Karpas-422 (cell line): ENCODE measurements around the gene EDIL3. TPM values are rescaled to one million over a fixed set of nuclear protein-coding genes. Genes with fewer than 3 reads are reported as not detected.

Source experiments
- DNase-seq: peaks from one replicate; pipeline ENCODE4 v3.0.0-alpha.2; 2015
- H2AFZ ChIP-seq: fragments of 200-600 bp; sonication (generic); 2 replicates; pipeline ENCODE4 v1.6.1; 2014; ENCODE audit warnings: antibody characterized with exemption, low read length, mixed read lengths
- H3K27ac ChIP-seq: fragments of 200-600 bp; sonication (generic); 2 replicates; pipeline ENCODE4 v1.5.1; 2014; ENCODE audit warnings: mild to moderate bottlenecking, low read length, moderate library complexity
- H3K27me3 ChIP-seq: fragments of 200-600 bp; sonication (generic); 2 replicates; pipeline ENCODE4 v1.6.1; 2014; ENCODE audit warnings: low read length, mixed read lengths
- H3K36me3 ChIP-seq: fragments of 200-600 bp; sonication (generic); 2 replicates; pipeline ENCODE4 v1.6.1; 2014; ENCODE audit warnings: low read length, mixed read lengths; ENCODE audit not compliant: insufficient read depth
- H3K4me1 ChIP-seq: fragments of 200-600 bp; sonication (generic); 2 replicates; pipeline ENCODE4 v1.6.1; 2014; ENCODE audit warnings: mild to moderate bottlenecking, low read length, mixed read lengths
- H3K4me2 ChIP-seq: fragments of 200-600 bp; sonication (generic); 2 replicates; pipeline ENCODE4 v1.6.1; 2014; ENCODE audit warnings: low read length, low read depth, mild to moderate bottlenecking; ENCODE audit not compliant: poor library complexity, severe bottlenecking
- H3K4me3 ChIP-seq: fragments of 200-600 bp; sonication (generic); 2 replicates; pipeline ENCODE4 v1.5.1; 2014; ENCODE audit warnings: mild to moderate bottlenecking, antibody characterized with exemption, low read length, mixed read lengths
- H3K79me2 ChIP-seq: fragments of 200-600 bp; sonication (generic); 2 replicates; pipeline ENCODE4 v1.6.1; 2014; ENCODE audit warnings: mild to moderate bottlenecking, low read length, mixed read lengths
- H3K9ac ChIP-seq: fragments of 200-600 bp; sonication (generic); 2 replicates; pipeline ENCODE4 v1.6.0; 2014; ENCODE audit warnings: low read length
- H3K9me2 ChIP-seq: fragments of 200-600 bp; sonication (generic), shearing (Covaris generic); replicated peaks from 2 replicates; pipeline ENCODE4 v1.6.0; 2014; ENCODE audit warnings: mild to moderate bottlenecking, low read length, moderate library complexity; ENCODE audit not compliant: insufficient read depth
- H3K9me3 ChIP-seq: fragments of 300-700, 200-600 bp; sonication (generic); 2 replicates; pipeline ENCODE4 v1.6.1; 2014; ENCODE audit warnings: low read length, mixed read lengths
- H4K20me1 ChIP-seq: fragments of 200-600 bp; sonication (generic); 2 replicates; pipeline ENCODE4 v1.6.1; 2014; ENCODE audit warnings: mild to moderate bottlenecking, antibody characterized with exemption, low read length, low read depth; ENCODE audit not compliant: insufficient read depth
- total RNA-seq: library from RNA; depleted of rRNA; stranded (reverse); fragments of >200 nt; shearing (Covaris generic); gene quantifications from 2 replicates; pipeline ENCODE4 v1.2.3, GENCODE V29; 2014; ENCODE audit warnings: low replicate concordance

Gene EDIL3
- total RNA-seq, 1 experiment from 2014 or later: not detected

DNA sequence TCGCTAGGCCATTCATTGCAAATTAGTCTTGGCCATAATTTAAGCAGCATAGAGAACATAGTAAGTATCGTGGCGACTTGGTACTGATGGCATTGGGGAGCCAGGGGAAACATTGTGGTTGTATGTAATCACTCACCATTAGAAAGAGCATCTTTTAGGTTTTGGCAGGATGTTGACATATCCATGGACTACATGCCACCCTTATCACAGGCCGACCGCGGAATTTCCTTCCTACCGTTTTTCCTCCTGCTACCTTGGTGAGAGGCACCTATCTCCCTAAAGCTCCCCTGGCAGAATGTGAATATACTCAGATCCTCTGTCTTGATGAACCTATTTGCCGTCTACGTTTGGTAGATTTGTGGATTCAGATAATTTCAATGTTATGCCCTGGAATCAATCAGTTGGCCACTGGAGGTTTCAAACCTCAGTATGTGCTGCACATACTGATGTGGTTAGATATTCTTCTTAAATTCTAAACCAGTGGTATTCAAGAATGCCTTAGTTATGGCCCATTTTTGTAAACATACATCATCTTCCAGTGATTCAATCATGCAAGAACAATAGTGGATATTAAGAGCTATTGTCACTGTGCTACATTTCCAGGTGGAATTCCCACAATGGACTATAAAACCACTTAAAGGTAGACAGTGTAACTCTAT lies 393.0 kb downstream of the EDIL3 start:
- no peak overlapping the region for H3K4me2 ChIP-seq
- H3K27me3 ChIP-seq: no peaks in the 10 kb centered on the region
- no peak for DNase-seq
- peaks cover 27% of the 10 kb centered on the region for H3K9me3 ChIP-seq
- no peaks in the 10 kb centered on the region for H3K36me3 ChIP-seq
- H3K4me3 ChIP-seq: no peak overlapping the region
- no peaks in the 10 kb centered on the region for H3K4me1 ChIP-seq
- H3K27ac ChIP-seq: no peak overlapping the region
- no peaks in the 10 kb centered on the region for H3K9me2 ChIP-seq
- H2AFZ ChIP-seq: no peak overlapping the region
- no peaks in the 10 kb centered on the region for H4K20me1 ChIP-seq
- H3K79me2 ChIP-seq: no peaks in the 10 kb centered on the region
- no peak overlapping the region for H3K9ac ChIP-seq

DNA sequence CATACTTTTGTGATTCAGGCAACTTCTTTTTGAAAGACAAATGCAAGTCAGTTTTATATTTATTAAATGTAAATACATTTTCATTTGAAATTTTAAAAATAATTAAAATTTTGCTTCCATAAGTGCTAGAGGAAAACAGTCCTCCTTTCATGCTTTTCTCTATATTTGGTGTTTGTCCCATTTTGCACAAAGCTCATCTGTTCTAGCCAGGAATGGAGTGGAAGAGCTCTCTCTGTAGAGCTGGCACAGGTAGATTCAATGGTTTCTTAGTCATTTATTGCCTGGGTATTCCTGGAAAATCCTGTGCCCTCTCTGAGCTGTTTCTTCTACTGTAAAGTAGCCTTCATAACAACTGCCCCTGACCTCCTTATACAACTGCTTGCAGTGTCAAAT lies 396.4 kb downstream of the EDIL3 start:
- no peak for DNase-seq
- Histone ChIP-seq H3K27ac (no peak overlapping the region), H3K4me2 (no peak overlapping the region), H2AFZ (no peak overlapping the region), H3K79me2 (no peaks in the 10 kb centered on the region), H3K9me3 (peaks cover 22% of the 10 kb centered on the region), H3K27me3 (no peaks in the 10 kb centered on the region), H3K4me1 (no peaks in the 10 kb centered on the region), H3K9ac (no peak overlapping the region), H3K4me3 (no peak overlapping the region), H4K20me1 (no peaks in the 10 kb centered on the region), H3K36me3 (no peaks in the 10 kb centered on the region), H3K9me2 (0 out of 2 replicates have a peak, but pooled peaks cover 3% of the 10 kb centered on the region)

DNA sequence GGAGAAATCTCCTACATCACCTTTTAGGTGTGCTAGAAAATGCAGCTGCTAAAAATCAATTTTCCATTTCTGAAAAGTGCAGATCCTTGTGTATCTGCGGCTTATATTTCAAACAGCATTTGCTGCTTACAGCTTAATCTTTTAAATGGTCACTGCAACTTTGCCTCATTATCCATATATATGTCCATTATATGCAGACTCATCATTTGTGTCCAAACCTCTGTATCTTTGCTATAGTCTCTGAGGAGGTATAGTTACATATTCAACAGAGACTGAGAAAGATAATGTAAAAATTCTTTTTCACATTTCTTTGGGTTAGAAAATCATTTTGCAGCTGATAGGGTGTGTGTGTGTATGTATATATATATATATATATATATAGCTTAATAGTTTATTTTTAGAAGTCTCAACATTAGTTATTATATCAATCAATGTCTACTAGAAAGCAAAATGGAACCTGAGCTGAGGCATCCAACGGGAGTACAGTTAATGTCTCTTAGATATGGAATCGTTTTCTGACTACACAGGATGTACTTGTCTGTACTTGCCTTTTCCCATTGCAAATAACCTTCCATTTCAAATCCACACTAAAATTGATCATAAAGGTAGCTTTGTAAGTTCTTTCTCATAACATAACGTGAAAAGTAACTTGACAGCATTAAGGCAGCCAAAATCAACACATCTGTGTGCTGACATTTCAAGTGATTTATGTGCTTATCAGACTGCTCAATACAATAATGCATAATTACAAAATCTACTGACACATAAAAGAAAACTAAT lies 397.0 kb downstream of the EDIL3 start:
- H2AFZ ChIP-seq: no peak overlapping the region
- no peak overlapping the region for H3K4me2 ChIP-seq
- no peak for DNase-seq
- H3K4me1 ChIP-seq: no peaks in the 10 kb centered on the region
- H3K79me2 ChIP-seq: no peaks in the 10 kb centered on the region
- peaks cover 25% of the 10 kb centered on the region for H3K9me3 ChIP-seq
- H4K20me1 ChIP-seq: no peaks in the 10 kb centered on the region
- no peak overlapping the region for H3K4me3 ChIP-seq
- H3K9ac ChIP-seq: no peak overlapping the region
- H3K27ac ChIP-seq: no peak overlapping the region
- H3K9me2 ChIP-seq: 0 out of 2 replicates have a peak, but pooled peaks cover 3% of the 10 kb centered on the region
- H3K36me3 ChIP-seq: no peaks in the 10 kb centered on the region
- H3K27me3 ChIP-seq: no peaks in the 10 kb centered on the region

DNA sequence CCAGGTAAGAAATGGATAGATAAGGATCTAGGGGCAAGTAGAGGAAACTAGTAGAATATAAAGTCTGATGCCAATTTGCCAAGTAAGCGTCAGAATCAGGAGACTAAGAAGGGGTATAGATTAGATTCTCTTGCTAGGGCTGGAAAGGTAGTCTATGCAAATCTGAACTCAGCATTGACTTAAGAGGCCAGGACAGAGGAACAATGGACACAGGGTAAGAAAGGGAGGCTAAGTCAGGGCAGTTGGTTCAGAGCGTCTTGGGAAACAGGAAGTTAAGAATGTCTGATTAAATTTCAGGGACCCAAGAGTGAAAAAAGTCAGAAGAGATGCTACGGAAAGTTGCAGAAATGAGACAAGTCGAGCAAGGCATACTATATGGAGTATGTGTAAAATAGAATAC lies 400.8 kb downstream of the EDIL3 start:
- Histone ChIP-seq H3K79me2 (no peaks in the 10 kb centered on the region), H3K4me3 (no peak overlapping the region), H3K27ac (no peak overlapping the region)

DNA sequence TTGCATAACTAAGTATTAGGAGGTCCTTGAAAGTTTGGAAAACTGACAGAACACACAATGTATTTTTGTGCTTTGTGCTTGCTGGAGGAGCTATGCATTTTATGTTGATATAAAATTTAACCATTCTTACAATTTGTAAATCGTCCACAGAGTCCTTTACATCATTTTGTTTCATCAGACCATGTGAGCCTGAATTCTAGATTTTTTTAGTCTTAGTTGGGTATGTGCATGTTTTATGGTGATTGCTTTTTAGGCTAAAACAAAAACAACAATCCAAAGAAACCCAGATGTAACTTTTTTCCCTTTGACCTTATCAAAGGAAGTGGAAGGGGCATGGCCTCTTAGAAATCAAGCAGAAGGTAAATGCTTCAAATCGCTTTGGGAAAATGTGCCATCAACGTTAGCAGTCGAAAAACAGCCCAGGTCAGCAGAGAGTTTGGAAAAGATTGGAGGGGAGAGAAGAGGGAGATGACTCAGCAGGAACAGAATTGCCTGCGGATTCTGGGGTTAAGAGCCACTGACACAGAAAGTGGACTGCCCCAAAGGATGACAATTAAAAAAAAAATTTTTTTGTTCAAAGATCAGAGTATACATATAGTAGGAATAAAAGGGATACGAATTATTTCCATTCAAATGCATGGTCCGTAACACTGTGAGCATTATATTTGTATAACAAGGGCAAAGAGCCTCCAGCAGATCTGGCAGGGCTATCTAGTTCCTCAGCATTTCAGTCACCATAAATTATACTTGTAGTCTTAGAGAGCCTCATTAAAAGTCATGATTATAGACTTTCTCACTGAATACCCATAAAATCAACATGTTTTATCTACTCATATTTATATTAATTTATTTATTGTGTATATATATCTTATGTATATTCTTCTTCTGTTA lies 410.5 kb downstream of the EDIL3 start:
- Histone ChIP-seq H3K4me3 (no peak overlapping the region), H3K27me3 (no peaks in the 10 kb centered on the region), H2AFZ (no peak overlapping the region), H3K4me2 (no peak overlapping the region), H3K9me2 (no peaks in the 10 kb centered on the region), H3K79me2 (no peaks in the 10 kb centered on the region), H3K9ac (no peak overlapping the region), H3K36me3 (no peaks in the 10 kb centered on the region), H4K20me1 (no peaks in the 10 kb centered on the region), H3K4me1 (no peaks in the 10 kb centered on the region), H3K9me3 (peaks cover 21% of the 10 kb centered on the region; the same call in 1 of the 2 replicates), H3K27ac (no peak overlapping the region)
- no peak for DNase-seq

More for the DNA sequence above, 400.8 kb downstream of the EDIL3 start:
- Histone ChIP-seq H3K4me2 (no peak overlapping the region), H3K9ac (no peak overlapping the region), H2AFZ (no peak overlapping the region), H3K36me3 (no peaks in the 10 kb centered on the region), H3K4me1 (no peaks in the 10 kb centered on the region), H3K9me2 (0 out of 2 replicates have a peak, but pooled peaks cover 3% of the 10 kb centered on the region), H4K20me1 (no peaks in the 10 kb centered on the region), H3K27me3 (no peaks in the 10 kb centered on the region), H3K9me3 (peaks cover 8% of the 10 kb centered on the region; the same call in 1 of the 2 replicates)
- no peak for DNase-seq

DNA sequence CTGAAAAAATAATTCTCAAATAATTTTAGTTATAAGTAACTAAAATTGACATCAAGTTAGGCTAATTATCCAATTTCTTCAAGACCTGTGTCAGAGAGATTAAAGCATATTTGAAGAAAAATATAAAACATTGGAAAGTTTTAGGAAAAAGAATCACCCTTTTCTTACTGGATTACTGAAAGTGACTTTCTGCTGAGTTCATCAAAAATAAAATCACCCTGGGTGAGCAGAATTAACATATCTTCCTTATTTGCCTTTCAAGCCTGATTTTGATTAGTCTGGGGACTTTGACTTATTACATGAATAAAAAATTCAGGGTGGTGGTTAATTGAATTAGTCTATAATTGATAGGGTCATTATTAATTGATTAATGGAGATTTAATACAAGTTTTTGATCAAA lies 411.8 kb downstream of the EDIL3 start:
- no peaks in the 10 kb centered on the region for H3K36me3 ChIP-seq
- no peak overlapping the region for H3K4me2 ChIP-seq
- H3K9ac ChIP-seq: no peak overlapping the region
- no peaks in the 10 kb centered on the region for H3K4me1 ChIP-seq
- no peaks in the 10 kb centered on the region for H3K9me2 ChIP-seq
- peaks cover 21% of the 10 kb centered on the region; the same call in 1 of the 2 replicates for H3K9me3 ChIP-seq
- H2AFZ ChIP-seq: no peak overlapping the region
- H3K27me3 ChIP-seq: no peaks in the 10 kb centered on the region
- DNase-seq: no peak
- no peaks in the 10 kb centered on the region for H3K79me2 ChIP-seq
- no peaks in the 10 kb centered on the region for H4K20me1 ChIP-seq
- no peak overlapping the region for H3K4me3 ChIP-seq
- no peak overlapping the region for H3K27ac ChIP-seq

DNA sequence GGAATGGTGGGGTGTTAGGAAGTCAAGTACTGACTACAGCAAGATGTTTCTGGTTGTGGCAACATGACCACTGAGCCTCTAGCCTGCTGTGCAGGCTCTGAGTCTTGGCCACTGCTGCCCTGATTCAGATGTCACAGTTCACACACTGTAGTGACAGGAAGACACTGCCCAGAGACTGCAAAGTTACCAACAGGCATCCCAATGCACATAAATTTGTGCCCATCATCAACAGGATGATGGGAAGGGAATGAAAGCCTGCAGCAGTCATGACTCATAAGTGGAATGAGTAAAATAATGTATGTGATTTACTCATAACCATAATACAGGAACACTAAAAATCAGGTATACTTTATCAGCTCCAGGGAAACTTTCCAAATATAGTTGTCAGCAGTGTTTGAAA lies 412.4 kb downstream of the EDIL3 start:
- H3K9me3 ChIP-seq: peaks cover 21% of the 10 kb centered on the region; the same call in 1 of the 2 replicates
- no peak overlapping the region for H3K4me2 ChIP-seq
- no peak overlapping the region for H3K9ac ChIP-seq
- H3K79me2 ChIP-seq: no peaks in the 10 kb centered on the region
- no peaks in the 10 kb centered on the region for H3K36me3 ChIP-seq
- no peak for DNase-seq
- no peaks in the 10 kb centered on the region for H4K20me1 ChIP-seq
- H3K4me1 ChIP-seq: no peaks in the 10 kb centered on the region
- H3K4me3 ChIP-seq: no peak overlapping the region
- H3K9me2 ChIP-seq: no peaks in the 10 kb centered on the region
- H3K27ac ChIP-seq: no peak overlapping the region
- no peak overlapping the region for H2AFZ ChIP-seq
- H3K27me3 ChIP-seq: no peaks in the 10 kb centered on the region

DNA sequence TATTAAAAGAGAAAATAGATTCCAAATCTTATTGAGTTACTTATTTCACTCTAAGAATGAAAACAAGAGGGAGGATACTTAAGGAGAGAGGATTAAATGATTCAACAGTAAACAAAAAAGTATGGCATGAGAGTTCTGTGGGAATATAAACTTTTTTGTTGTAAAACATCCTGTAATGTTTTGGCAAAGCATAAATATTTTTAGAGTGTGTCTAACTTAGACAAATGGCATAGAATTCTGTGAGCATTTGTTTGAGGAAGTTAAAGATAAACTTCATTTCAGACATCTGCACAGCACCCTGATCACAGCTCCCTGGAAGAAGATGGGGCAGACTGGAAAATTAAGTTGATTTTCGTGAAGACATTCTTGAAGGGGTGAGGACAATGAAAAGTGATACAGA lies 417.3 kb downstream of the EDIL3 start:
- H4K20me1 ChIP-seq: no peaks in the 10 kb centered on the region
- H3K9ac ChIP-seq: no peak overlapping the region
- H3K4me3 ChIP-seq: no peak overlapping the region
- H3K9me2 ChIP-seq: no peaks in the 10 kb centered on the region
- no peaks in the 10 kb centered on the region for H3K36me3 ChIP-seq
- no peaks in the 10 kb centered on the region for H3K27me3 ChIP-seq
- peaks cover 8% of the 10 kb centered on the region; the same call in 1 of the 2 replicates for H3K9me3 ChIP-seq
- no peak overlapping the region for H2AFZ ChIP-seq
- no peaks in the 10 kb centered on the region for H3K79me2 ChIP-seq
- DNase-seq: no peak
- no peaks in the 10 kb centered on the region for H3K4me1 ChIP-seq
- H3K4me2 ChIP-seq: no peak overlapping the region
- H3K27ac ChIP-seq: no peak overlapping the region
